GM12878 (cell line): ENCODE results near the gene AKAP14. TPM values are rescaled to one million over a fixed set of nuclear protein-coding genes. Genes with fewer than 3 reads are reported as not detected.

ENCODE experiments used
- ATAC-seq: fragments of 200-7000 bp; cut with Tn5 transposase; 3 replicates; pipeline ENCODE4 v1.9.1; 2020; ENCODE audit warnings: mild to moderate bottlenecking, moderate library complexity
- BruUV-seq: library from RNA; stranded (reverse); fragments of 400-500 nt; replicated peaks from 2 replicates; lab custom pipeline; 2021; lab: Mats Ljungman, UMichigan
- CTCF ChIA-PET: fragments of 300-600 bp; sonication (Branson Sonifier 250); formaldehyde crosslinking; extraction: SDS; loops from one replicate; lab custom pipeline; 2021; ENCODE audit warnings: inconsistent platforms; lab: Yijun Ruan, JAX
- POLR2A ChIA-PET: fragments of 350-600 bp; formaldehyde crosslinking; extraction: SDS; loops from one replicate; lab custom pipeline; 2021; ENCODE audit warnings: inconsistent platforms; lab: Charles Lee
- RAD21 ChIA-PET: fragments of 300-600 bp; sonication (Branson Sonifier 250); formaldehyde crosslinking; loops from one replicate; lab custom pipeline; 2023; ENCODE audit warnings: antibody characterized with exemption; ENCODE audit not compliant: unreplicated experiment; lab: Charles Lee
- SMC1A ChIA-PET: fragments of 300-600 bp; sonication (Branson Sonifier 250); formaldehyde crosslinking; loops from one replicate; lab custom pipeline; 2023; ENCODE audit not compliant: unreplicated experiment, uncharacterized antibody; lab: Charles Lee
- DNase-seq: peaks from one replicate; pipeline ENCODE4 v3.0.0-alpha.2; 2011; ENCODE audit warnings: low read depth, low spot score
- FAIRE-seq: peaks from 3 replicates; lab custom pipeline; 2011; peaks lifted over from hg19 to GRCh38; lab: Jason Lieb, UNC
- H2AFZ ChIP-seq: 2 replicates; pipeline ENCODE4 v1.6.0; 2011; ENCODE audit warnings: low read depth, low read length, control low read depth; ENCODE audit not compliant: control insufficient read depth
- H3K27ac ChIP-seq: 2 replicates; pipeline ENCODE4 v1.5.1; 2011; ENCODE audit warnings: control low read depth; ENCODE audit not compliant: control insufficient read depth, insufficient read depth
- H3K27me3 ChIP-seq, 2 experiments: replicated peaks in 1 of 2; 2 replicates each; pipeline versions ENCODE4 v1.6.0 to v1.6.1; 2011; ENCODE audit warnings: low read length in 1 of 2; ENCODE audit not compliant: control insufficient read depth in 2 of 2, insufficient read depth in 2 of 2
- H3K36me3 ChIP-seq, 2 experiments: 2 replicates each; pipeline ENCODE4 v1.5.1; 2011; ENCODE audit warnings: low read length in 1 of 2; ENCODE audit not compliant: control insufficient read depth in 2 of 2, insufficient read depth in 2 of 2
- H3K4me1 ChIP-seq: 2 replicates; pipeline ENCODE4 v1.6.1; 2011; ENCODE audit warnings: mild to moderate bottlenecking, low read length, moderate library complexity, mixed read lengths; ENCODE audit not compliant: control insufficient read depth, insufficient read depth
- H3K4me2 ChIP-seq: 2 replicates; pipeline ENCODE4 v1.6.0; 2011; ENCODE audit warnings: control low read depth; ENCODE audit not compliant: control insufficient read depth, insufficient read depth
- H3K4me3 ChIP-seq: fragments of 200-600 bp; sonication (generic); 2 replicates; pipeline ENCODE4 v1.5.1; 2016
- H3K79me2 ChIP-seq: 2 replicates; pipeline ENCODE4 v1.6.0; 2011; ENCODE audit warnings: low read length; ENCODE audit not compliant: control insufficient read depth, insufficient read depth
- H3K9ac ChIP-seq: 2 replicates; pipeline ENCODE4 v1.8.0; 2011; ENCODE audit warnings: low read length, control low read depth, mixed read lengths; ENCODE audit not compliant: control insufficient read depth, insufficient read depth
- H3K9me3 ChIP-seq: replicated peaks from 3 replicates; pipeline ENCODE4 v1.5.1; 2011; ENCODE audit warnings: mild to moderate bottlenecking, low read length; ENCODE audit not compliant: control insufficient read depth, insufficient read depth
- H4K20me1 ChIP-seq: 2 replicates; pipeline ENCODE4 v1.6.0; 2011; ENCODE audit not compliant: control insufficient read depth, insufficient read depth
- FOS ChIP-seq: IDR thresholded peaks from 3 replicates; pipeline ENCODE4 v1.6.1; 2011; ENCODE audit warnings: borderline replicate concordance; ENCODE audit not compliant: insufficient read length; ENCODE audit errors: extremely low read depth
- IKZF1 ChIP-seq: fragments of 450-650 bp; conservative IDR thresholded peaks from 2 replicates; pipeline ENCODE4 v1.6.1; 2017; ENCODE audit warnings: antibody characterized with exemption, mild to moderate bottlenecking
- JUND ChIP-seq: IDR thresholded peaks from 2 replicates; pipeline ENCODE4 v1.6.1; 2012; ENCODE audit warnings: low read depth, mild to moderate bottlenecking, low read length, improper control_type of control experiment, moderate library complexity
- PAX5 ChIP-seq: IDR thresholded peaks from 2 replicates; pipeline ENCODE4 v1.6.1; 2011; ENCODE audit warnings: low read depth, low read length, borderline replicate concordance
- PKNOX1 ChIP-seq: fragments of 450-650 bp; IDR thresholded peaks from 2 replicates; pipeline ENCODE4 v1.6.1; 2016; ENCODE audit warnings: mild to moderate bottlenecking
- SIN3A ChIP-seq: IDR thresholded peaks from 2 replicates; pipeline ENCODE4 v1.6.1; 2012; ENCODE audit warnings: low read depth, low read length, improper control_type of control experiment
- SRF ChIP-seq, 2 experiments: IDR thresholded peaks; 2 replicates each; pipeline ENCODE4 v1.6.1; 2011; ENCODE audit warnings: low read depth in 2 of 2, low read length in 2 of 2, mild to moderate bottlenecking in 1 of 2, moderate library complexity in 1 of 2
- YY1 ChIP-seq: IDR thresholded peaks from 2 replicates; pipeline ENCODE4 v1.6.1; 2011; ENCODE audit warnings: low read depth, mild to moderate bottlenecking, low read length
- in situ Hi-C: fragments of 300-500 bp; cut with MboI; formaldehyde crosslinking; loops from 9 replicates; pipeline ENCODE4 v1.14.3; 2018; ENCODE audit warnings: mixed read lengths
- intact Hi-C: fragments of 100-400 bp; cut with micrococcal nuclease; formaldehyde crosslinking; loops from one replicate; pipeline ENCODE4 v1.14.2; 2022; ENCODE audit not compliant: unreplicated experiment
- polyA plus RNA-seq, 11 experiments: library from polyadenylated mRNA; depleted of rRNA in 4 of 11; unstranded in 6 of 11; stranded (reverse) in 5 of 11; fragments of >200 nt; fragmentation: Nextera tagmentation in 4 of 11; fragmentation: Illumina TruSeq in 1 of 11; extraction: Ambion mirVana in 4 of 11; extraction: Trizol in 1 of 11; gene quantifications; 1 replicate in 1 of 11; 2 replicates in 10 of 11; pipeline versions ENCODE4 v1.2.1 to v1.2.3, GENCODE V29; 2011 to 2016; ENCODE audit warnings: inconsistent platforms in 2 of 11, missing spikeins in 2 of 11, low read depth in 1 of 11
- total RNA-seq, 4 experiments: library from RNA; depleted of rRNA in 3 of 4; stranded (reverse); fragments of >200 nt in 3 of 4; fragmentation: Illumina TruSeq in 1 of 4; extraction: Trizol in 1 of 4; gene quantifications; 2 replicates each; pipeline versions ENCODE4 v1.2.1 to v1.2.3, GENCODE V29; 2013 to 2021

The AKAP14 gene
- total and polyA plus RNA-seq, 10 of the 15 experiments (the other 5 are each of a cell fraction or from before 2014, with no cell fraction given): not detected

GRCh38 chrX:119935215-119935874 lies 39.7 kb downstream of the AKAP14 start (continued):
- TF ChIP-seq JUND: no peak
- no peak for TF ChIP-seq IKZF1
- no peak for TF ChIP-seq PAX5
- TF ChIP-seq, all 136 proteins: peak for 0

- intact Hi-C loops: loop anchor here (5.0 kb wide), 1 partner anchor 149 kb away; the partner anchor contains the start of gene RPL39
- ATAC-seq: no peak
- RAD21 ChIA-PET: no interaction called here
- POLR2A ChIA-PET: no interaction called here
- TF ChIP-seq SRF (IDR thresholded peaks at IDR 0.05; ENCODE audit: low read depth in 2 of 2, low read length in 2 of 2): no peak
- TF ChIP-seq SIN3A: no peak
- TF ChIP-seq PKNOX1: no peak
- no peak for TF ChIP-seq FOS
- no peak for TF ChIP-seq YY1
- no TSS peak for BruUV-seq
- Histone ChIP-seq H2AFZ (no peak overlapping the region), H4K20me1 (no peaks in the 10 kb centered on the region), H3K9me3 (no peaks in the 10 kb centered on the region), H3K27ac (no peak overlapping the region), H3K27me3 (no peaks in the 10 kb centered on the region), H3K4me2 (0 out of 2 replicates have a peak overlapping the region, but pooled peaks have one; percentile 22), H3K36me3 (no peaks in the 10 kb centered on the region), H3K4me1 (no peaks in the 10 kb centered on the region), H3K79me2 (peaks cover 14% of the 10 kb centered on the region), H3K4me3 (no peak overlapping the region), H3K9ac (no peak overlapping the region)
- DNase-seq: no peak
- SMC1A ChIA-PET: no interaction called here
- no peak for FAIRE-seq
- CTCF ChIA-PET: no interaction called here
- in situ Hi-C loops: no loop called here
These were observed 45.6 kb downstream of the AKAP14 start for GRCh38 chrX:119941336-119941735.
